GM18861 (cell line): ENCODE data around the gene FYCO1.
"Not testable (repeated sequence)": the region's sequence is repeated elsewhere in the genome, so short reads cannot be mapped to it uniquely, and the experiment has no call there.

ENCODE experiments used
- ATAC-seq: cut with Tn5 transposase; IDR thresholded peaks from one replicate; pipeline ENCODE4 v1.9.1; 2021; ENCODE audit not compliant: unreplicated experiment

FYCO1 gene

DNA sequence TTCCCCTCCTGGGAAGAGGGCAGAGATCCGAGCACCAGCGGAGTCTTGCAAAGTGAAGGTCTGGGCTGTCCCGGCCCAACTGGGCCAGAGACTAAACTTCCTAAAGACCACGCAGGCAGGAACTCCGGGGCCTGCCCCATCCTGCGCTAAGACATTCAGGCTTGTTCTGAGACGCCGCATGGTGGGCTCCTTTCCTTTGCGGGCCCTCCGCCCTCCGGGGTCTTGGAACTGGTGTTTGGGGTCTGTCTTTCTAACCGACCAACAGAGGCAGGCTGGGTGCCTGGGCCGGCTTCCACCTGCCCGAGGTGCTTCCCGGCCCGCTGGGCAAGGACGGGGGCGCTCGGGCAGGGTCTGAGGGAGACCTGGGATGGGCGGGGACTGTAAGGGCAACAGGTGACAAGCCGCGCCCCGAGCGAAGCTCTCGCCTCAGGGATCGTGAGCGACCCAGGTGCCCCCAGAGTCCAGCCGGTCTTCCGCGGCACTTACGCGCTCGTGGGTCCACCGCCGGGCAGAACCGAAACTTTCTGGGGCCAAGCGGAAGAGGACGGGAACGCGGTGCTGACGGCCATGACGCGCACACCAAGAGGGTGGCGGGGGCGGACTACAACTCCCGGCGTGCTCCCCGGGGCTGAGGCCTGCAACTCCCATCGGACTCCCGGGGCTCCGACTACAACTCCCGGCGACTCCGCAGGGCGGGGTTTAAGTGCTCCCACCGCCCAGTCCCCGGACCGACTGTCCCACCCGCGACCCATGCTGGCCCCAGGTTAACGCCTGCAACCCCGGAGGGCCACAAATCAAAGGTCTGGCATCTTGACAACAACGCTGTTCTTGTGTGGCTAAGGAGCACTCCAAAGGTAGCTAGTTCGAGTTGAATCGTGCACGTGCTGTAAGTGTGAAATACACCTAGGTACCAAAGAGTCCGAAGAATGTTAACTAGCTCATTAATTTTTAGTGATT is at the start of gene FYCO1:
TSS of gene FYCO1 (minus strand) at position 589 of the 957 bp plus-strand sequence. CDS start 10,914 bp downstream, outside the sequence.
- ATAC-seq, result peak; percentile 67

DNA sequence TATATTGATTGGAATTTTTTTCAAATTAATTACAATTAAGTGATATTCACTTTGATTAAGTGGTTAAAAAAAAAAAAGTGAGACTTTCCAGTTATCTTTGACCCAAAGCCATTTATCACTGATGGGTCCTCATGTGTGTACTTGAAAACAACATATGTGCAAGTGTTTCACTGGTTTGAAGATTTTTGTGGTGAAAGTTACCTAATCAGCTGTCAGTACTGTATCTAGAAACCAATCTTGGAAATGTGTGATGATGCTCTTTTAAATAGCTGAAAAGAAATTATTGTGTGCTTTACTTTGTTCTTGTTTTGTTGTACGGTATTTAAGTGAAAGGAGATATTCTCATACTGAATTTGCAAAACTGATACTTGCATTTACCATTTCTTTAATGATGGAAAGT is 43.3 kb upstream of the FYCO1 start:
- no peak for ATAC-seq

DNA sequence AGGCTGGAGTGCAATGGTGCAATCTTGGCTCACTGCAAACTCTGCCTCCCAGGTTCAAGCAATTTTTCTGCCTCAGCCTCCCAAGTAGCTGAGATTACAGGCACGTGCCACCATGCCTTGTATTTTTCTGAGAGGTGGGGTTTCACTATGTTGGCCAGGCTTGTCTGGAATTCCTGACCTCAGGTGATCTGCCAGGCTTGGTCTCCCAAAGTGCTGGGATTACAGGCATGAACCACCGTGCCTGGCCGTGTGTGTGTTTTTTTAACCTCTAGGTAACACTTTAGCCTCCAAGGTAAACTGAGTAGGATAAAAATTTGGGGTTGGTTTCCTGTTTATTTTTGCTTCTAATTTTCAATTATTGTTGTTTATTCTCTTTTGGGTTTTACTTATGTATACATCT is 42.4 kb upstream of the FYCO1 start:
- ATAC-seq, result not testable (repeated sequence)

DNA sequence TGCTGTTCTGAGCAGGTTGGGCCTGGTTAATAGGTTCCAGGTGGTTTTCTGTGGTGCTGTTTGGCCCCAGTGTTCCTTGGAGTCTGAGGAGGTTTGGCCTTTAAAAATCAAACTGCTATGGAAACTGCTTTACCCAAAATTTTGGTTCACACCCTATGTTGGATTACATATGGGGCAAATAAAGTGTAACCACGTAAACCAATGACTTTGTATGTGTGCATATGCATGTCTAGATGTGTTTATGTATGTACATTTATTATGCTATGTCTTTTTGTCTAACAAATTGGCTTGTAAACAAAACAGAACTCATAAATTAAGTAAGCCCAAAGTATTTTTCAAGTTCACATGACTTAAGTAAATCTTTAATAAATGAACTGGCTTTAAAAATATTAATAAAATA is 40.6 kb upstream of the FYCO1 start:
- no peak for ATAC-seq

DNA sequence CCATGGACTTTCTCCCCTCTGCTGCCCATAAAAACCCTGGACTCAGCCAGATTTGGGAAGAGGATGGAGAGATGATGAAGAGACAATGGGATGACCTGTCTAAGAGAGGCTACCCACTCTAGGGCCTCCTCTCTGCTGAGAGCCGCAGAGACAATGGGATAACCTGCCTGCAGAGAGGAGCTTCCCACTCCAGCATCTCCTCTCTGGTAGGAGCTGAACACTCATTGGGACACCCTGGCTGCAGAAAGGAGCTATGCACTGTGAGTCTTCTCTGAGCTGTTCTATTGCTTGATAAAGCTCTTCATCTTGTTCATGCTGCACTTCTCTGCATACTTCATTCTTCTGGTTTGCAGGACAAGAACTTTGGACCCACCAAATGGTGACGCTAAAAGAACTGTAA is 36.1 kb upstream of the FYCO1 start:
- no peak for ATAC-seq

DNA sequence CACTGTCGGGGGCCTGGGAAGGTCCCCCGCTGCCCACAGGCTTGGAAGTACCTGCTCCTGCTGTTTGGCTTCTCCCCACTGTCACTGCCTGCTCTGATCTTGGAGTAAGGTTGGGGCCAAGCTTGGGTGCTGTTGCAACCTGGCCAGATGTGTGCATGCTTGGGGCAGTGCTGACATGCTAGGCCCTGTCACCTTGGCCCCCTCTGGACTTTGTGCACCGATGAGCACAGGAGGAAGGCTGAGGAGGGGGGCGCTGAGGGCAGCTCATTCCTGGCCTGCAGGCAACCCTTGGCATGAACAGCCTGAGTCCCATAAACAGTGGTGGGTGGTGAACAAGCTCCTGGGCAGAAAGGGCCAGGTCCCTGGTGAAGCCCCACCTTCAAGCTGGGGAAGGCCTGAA is 35.6 kb upstream of the FYCO1 start:
- ATAC-seq, result no peak

DNA sequence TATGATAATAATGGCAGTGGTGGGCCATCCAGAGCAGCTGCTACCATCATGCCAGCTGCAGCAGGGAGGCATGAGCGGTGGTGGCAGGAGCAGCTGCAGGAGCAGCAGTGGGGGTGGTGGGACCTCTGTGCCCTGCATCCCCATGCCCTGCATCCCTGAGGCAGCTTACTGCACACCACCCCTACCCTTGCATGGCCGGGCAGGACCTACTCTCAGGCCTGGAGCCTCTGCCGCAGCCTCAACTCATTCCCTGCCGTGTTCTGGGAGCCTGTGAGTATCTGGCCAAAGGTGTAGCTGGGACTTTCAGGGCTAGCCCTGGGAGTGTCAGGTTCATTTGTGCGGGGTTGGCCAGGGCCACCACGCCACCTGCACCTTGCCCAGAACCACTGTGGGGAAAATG is 35.0 kb upstream of the FYCO1 start:
- no peak for ATAC-seq

DNA sequence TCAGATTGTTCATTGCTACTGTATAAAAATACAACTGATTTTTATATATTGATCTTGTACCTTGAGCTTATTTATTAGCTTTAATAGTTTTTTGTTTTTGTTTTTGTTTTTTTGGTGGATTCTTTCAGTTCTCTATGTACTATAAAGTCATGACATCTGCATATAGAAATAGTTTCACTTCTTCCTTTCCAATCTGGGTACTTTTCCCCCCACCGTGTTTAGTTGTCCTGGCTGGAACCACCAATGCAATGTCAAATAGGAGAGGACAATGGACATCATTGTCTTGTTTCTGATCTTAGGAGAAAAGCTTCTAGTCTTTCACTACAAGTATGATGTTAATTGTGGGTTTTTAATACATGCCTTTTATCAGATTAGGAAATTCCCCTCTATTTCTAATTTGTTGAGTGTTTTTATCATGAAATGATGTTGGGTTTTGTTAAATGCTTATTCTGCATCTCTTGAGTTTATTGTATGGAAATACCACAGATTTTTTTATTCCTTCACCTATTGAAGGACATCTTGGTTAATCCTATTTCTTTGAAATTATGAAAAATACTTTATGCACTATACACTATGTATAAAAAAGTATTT is 34.4 kb upstream of the FYCO1 start:
- no peak for ATAC-seq

DNA sequence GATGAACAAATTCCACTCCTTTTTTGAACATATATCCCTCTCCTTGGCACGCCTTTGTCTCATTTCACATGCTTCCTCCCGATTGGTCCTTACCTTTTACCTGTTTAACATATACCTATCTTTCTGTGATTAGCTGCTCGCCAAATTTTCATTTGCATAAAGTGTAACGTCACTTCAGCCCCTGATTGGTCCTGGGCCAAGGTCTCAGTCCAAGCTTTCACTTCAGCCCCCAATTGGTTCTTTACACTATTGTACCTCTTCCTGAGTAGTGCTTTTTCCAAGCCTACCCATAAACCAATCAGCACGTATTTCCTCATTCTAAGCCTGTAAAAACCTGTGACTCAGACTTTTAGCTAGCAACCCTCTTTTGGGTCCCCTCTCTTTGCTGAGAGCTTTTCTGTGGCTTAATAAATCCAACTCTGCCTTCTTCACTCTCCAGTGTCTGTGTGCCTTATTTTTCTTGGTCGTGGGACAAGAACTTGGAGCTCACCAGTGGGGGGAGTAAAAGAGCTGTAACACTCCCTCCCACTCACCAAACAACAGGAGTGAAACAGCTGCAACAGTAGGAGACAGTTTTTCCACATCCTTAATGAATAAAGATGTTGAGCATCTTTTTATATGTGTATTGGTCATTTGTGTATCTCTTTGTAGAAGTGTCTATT is 32.2 kb upstream of the FYCO1 start:
- ATAC-seq, result no peak

DNA sequence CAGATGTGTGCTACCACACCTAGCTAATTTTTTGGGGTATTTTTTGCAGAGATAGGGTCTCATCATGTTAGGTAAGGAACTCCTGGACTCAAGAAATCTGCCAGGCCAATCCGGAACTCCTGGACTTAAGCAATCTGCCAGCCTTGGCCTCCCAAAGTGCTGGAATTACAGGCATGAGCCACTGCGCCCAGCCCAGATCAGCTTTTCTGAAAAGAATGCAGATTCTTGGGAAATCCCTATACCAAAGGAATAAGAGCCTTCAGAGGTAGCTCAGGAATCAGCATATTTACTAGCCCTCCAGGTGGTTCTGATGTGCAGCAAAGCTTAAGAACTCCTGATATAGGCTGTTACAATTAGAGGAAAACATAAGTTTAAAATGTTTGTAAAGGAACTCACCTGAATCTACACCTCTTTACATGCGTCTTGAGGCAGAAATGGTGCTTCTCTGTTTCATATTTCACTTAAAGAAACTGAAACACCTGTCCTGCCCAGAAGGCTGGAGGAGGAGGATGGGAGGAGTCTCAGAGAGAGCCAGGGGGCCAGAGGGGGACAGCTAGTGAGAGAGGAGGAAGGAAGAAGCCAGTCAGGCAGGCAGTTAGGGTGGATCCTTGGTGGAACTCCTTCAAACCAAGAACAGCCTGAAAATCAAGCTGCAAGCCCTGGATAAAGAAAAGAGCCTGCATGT is 31.5 kb upstream of the FYCO1 start, which contains the start of gene XCR1:
TSS of gene XCR1 (minus strand) at position 463 of the 685 bp plus-strand sequence. CDS start 5,536 bp downstream, outside the sequence.
- ATAC-seq, result no peak

DNA sequence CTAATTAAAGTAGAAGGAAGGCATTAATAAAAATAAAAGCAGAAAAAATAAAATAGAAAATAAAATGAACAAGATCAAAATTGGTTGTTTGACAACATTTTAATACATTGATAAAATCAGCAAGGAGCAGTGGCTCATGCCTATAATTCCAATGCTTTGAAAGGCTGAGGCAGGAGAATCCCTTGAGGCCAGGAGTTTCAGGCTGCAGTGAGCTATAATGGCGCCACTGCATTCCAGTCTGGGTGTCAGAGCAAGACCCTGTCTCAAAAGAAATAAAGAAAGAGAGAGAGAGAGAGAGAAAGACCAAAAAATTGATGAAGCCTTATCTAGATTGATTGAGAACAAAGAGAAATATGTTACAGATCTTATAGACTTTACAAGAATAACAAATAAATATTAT is 29.5 kb upstream of the FYCO1 start:
- ATAC-seq, result no peak

DNA sequence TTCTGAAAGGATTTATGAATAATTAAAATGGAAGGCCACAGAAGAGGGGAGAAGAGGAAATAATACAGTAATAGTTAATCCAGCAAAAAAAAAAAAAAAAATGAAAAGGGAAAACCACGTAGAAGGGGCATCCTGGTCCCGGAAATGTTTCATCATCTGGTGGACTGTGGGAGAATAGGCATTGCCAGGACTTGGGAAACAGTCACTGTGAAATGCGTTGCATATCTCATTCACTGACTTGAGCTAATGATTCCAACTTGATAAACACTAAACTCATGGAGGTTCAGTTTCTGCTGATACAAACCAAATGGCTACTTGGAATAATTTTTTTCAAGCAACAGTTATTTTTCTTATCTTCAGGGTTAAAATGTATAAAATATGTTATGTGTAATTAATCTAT is 28.5 kb upstream of the FYCO1 start:
- no peak for ATAC-seq

DNA sequence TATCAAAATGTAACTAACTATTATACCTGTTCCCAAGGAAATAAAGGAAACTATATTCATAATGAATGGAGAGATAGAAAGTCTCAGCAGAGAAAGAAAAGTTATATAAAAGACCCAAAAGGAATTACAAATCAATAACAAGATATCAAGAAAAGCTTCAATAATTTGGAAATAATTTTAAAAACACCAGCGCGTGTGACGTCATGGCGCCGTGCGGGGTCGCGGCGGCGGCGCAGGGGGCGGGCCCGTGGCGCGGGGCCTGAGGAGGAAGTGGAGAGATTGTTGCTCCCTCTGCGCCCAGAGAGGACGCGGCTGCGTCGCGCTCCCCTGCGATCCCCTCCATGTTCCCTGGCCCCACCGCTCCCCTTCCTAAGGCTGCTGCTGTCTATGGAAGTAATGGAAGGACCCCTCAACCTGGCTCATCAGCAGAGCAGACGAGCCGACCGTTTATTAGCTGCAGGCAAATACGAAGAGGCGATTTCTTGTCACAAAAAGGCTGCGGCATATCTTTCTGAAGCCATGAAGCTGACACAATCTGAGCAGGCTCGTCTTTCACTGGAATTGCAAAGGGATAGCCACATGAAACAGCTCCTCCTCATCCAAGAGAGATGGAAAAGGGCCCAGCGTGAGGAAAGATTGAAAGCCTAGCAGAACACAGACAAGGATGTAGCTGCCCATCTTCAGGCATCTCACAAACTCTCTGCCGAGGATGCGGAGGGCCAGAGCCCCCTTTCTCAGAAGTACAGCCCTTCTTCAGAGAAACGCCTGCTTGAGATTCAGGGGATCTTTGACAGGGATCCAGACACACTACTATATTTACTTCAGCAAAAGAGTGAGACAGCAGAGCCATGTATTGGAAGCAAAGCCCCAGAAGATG is 27.5 kb upstream of the FYCO1 start:
- ATAC-seq, result no peak

DNA sequence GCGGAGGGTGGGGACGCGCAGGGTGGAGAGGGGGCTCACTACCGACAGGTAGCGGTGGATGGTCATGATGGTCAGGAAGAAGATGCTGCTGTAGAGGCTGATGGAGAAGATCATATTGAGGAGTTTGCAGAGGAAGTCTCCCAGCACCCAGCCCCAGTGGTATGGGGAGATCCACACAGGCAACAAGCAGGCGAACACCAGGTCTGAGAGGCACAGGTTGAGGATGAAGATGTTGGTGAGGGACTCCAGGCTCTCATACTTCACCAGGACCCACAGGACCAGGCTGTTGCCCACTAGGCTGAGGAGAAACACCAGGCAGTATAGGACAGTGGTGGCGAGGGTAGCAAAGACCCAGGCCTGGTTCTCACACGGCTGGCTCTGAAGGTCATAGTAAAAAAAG is 25.9 kb upstream of the FYCO1 start:
- no peak for ATAC-seq

DNA sequence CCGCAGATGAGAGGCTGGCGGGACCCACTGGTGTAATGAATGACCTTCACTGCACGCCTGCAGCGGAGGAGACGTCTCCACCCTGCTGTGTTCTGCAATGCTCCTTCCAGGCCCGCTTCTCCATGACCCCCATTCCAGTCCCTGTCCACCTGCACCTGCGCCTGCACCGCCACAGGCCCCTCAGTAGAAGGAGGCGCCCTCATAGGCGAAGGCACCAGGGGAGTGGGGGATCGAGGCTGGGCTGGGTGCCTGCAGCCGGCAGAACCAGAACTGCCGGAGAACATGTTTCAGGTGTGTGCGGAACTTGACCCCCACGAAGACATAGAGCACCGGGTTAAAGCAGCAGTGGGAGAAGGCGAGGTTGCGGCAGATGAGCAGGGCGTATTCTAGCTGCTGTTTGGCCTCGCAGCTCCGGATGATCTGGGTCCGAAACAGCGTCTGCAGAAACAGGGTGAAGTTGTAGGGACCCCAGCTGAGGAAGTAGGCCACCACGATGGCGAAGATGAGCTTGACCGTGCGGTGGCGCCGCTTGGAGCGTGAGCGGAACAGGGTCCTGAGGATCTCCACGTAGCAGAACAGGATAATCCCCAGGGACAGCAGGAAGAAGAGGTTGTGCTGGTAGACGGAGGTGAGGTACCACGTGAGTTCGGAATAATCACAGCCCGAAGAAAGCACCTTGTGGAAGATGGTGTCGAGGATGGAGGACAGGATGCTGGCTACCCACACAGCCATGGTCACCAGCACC is 25.3 kb upstream of the FYCO1 start:
- no peak for ATAC-seq

DNA sequence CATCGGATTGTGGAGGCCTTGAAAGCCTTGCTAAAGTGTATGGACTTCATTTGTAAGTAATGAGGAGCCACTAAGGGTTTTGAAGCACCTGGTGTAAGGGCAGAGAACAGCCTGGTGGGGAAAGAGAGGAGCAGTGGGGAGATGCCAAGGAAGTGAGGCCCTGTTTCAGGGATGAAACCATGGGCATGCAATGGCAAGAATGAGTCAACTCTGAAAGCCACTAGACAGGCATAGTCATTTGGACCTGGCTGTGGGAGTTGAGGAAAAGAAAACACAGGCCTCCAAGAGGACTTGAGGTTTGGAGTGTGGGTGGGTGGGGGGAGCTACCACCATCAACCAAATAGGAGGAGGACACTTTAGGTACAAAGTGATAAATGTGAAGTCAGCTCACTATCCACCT is 24.1 kb upstream of the FYCO1 start:
- ATAC-seq, result no peak

DNA sequence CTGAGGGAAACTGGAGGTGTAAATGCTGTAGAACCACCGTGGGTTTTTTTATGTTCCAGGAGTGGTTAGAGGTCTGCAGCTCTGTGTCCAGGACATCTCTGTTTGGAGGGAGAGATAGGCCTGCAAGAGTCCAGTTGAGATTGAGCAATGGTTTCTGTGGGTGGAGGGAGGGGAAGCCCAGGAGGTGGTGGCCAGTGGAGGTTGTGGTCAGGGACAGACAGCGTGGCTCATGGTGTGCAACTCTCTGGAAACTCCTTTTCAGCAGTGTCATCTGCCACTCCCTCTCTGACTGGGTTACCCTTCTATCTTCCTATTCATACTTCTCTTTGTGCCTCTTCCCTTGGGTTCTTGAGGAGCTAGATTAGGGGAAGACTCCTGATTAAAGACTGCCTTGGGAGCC is 22.1 kb upstream of the FYCO1 start:
- no peak for ATAC-seq

DNA sequence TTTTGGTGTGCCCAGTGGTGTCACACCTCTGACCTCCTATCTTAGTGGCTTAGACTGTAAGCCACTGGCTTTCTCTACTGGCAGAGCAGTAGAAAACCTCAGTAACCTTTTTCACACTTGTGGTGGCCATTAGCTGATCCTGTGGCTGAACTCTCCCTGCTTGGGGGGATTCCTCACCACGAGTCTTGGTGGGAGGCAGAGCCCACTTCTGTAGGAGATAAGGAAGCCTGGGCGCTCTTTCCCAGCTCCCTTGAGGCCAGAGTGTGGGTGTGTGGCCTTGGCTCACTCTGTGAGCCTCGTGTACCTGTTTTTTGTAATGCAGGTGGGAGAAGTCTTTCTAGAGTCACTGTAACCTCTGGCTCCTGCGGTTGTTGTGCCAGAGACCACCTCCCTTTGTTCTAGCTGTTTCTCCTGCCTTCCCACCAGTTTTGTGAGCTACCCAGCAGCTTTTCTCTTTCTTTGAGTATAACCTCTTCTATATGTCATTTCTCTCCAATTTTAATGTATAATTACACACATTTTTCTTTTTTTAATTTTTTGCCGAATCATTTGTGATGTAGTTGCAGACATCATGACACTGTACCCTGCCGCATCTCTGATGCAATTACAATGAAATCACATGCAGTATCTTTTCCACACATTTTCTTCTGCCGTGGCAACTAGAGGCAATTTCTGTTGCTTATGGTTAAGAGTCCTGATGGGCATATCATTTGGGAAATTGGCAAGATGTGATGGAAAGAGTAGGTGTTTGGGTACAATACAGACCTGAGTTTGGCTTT is 17.9 kb upstream of the FYCO1 start:
- no peak for ATAC-seq

DNA sequence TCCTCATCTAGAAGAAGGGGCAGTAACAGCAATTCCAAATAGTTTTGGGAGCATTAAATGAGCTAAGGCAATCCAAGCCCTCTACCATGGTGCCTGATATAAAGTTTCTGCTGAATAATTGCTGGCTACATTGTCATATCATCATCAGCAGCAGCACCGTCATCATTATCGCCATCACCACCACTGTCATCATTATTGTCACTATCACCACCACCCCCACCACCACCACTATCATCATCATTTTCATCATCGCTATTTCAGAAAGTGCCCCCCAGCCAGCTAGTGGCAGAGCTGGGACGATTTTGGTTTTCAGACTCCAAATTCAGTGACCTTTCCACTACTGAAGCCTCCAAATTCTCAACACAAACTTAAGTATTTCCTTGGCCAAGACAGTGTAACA is 16.6 kb upstream of the FYCO1 start:
- no peak for ATAC-seq
